ENCODE measurements around the gene HK2. TPM values are rescaled to one million over a fixed set of nuclear protein-coding genes. Genes with fewer than 3 reads are reported as not detected.

HK2 gene
- total RNA-seq, 1 experiment from 2014 or later, result 43.8 TPM

DNA sequence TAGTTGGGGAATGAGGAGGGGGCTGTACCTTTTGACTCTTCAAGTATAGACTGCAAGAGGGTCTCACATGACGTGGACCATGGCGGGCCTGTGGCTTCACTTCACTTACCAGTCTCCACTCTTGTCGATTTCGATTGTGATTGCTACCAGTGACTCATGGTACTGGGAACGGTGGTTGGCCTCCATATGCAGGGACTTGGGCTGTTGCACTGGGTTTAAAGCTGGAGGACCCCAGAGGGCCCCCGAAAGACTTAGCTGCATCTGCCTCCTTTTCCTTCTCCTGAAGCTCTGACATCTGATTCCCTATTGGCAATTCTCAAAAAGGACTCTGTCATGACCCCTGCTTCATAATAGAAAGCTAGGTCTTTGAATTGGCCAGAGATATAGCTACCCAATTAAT lies 43.4 kb downstream of the HK2 start:
- Histone ChIP-seq H3F3A (ENCODE audit: low read length, unreplicated experiment) (no peaks in the 10 kb centered on the region), H4K20me1 (ENCODE audit: low read length) (no peaks in the 10 kb centered on the region), H3K27ac (ENCODE audit: low read length) (no peak overlapping the region), H3K9me2 (replicated peaks; ENCODE audit: low read length) (no peaks in the 10 kb centered on the region), H3K9me3 (ENCODE audit: low read length) (no peaks in the 10 kb centered on the region), H3K4me1 (ENCODE audit: insufficient read depth, low read length) (no peaks in the 10 kb centered on the region), H3K27me3 (ENCODE audit: low read length) (no peaks in the 10 kb centered on the region), H3K4me2 (ENCODE audit: low read length) (no peak overlapping the region), H3K4me3 (ENCODE audit: low read length) (no peak overlapping the region), H3K9ac (ENCODE audit: low read length) (no peak overlapping the region), H2AFZ (ENCODE audit: low read length) (no peak overlapping the region), H3K79me2 (ENCODE audit: low read length) (0 out of 2 replicates have a peak, but pooled peaks cover 3% of the 10 kb centered on the region), H3K36me3 (ENCODE audit: low read depth, low read length) (peaks cover 80% of the 10 kb centered on the region)
- no peak for TF ChIP-seq EZH2 (IDR thresholded peaks at IDR 0.05; ENCODE audit: low read length, unreplicated experiment)
- no peak for TF ChIP-seq CTCF (conservative IDR thresholded peaks at IDR 0.05; ENCODE audit: low read depth, low read length)
- no peak for TF ChIP-seq EZH2phosphoT487 (IDR thresholded peaks at IDR 0.05; ENCODE audit: borderline replicate concordance, low read length)
- CTCF ChIA-PET, result no interaction called here
- BruUV-seq (replicated peaks), result no TSS peak
- intact Hi-C loops (cut with micrococcal nuclease), result no loop called here
- POLR2A ChIA-PET (ENCODE audit: unreplicated experiment), result no interaction called here
- DNase-seq (no peak), ATAC-seq (no peak)

GRCh38 chr2:74877781-74878433 lies 44.0 kb downstream of the HK2 start:
- intact Hi-C loops (cut with micrococcal nuclease), result no loop called here
- no peak overlapping the region for H2AFZ ChIP-seq (ENCODE audit: low read length)
- H3K4me3 ChIP-seq (ENCODE audit: low read length), result no peak overlapping the region
- DNase-seq (no peak), ATAC-seq (no peak)
- POLR2A ChIA-PET (ENCODE audit: unreplicated experiment), result no interaction called here
- no peak overlapping the region for H3K9ac ChIP-seq (ENCODE audit: low read length)
- no peaks in the 10 kb centered on the region for H3K27me3 ChIP-seq (ENCODE audit: low read length)
- no peaks in the 10 kb centered on the region for H3K9me3 ChIP-seq (ENCODE audit: low read length)
- peaks cover 82% of the 10 kb centered on the region for H3K36me3 ChIP-seq (ENCODE audit: low read depth, low read length)
- H3F3A ChIP-seq (ENCODE audit: low read length, unreplicated experiment), result no peaks in the 10 kb centered on the region
- no TSS peak for BruUV-seq (replicated peaks)
- TF ChIP-seq EZH2 (IDR thresholded peaks at IDR 0.05; ENCODE audit: low read length, unreplicated experiment) (no peak), CTCF (conservative IDR thresholded peaks at IDR 0.05; ENCODE audit: low read depth, low read length) (no peak)
- H3K4me2 ChIP-seq (ENCODE audit: low read length), result no peak overlapping the region
- H3K27ac ChIP-seq (ENCODE audit: low read length), result no peak overlapping the region
- CTCF ChIA-PET, result no interaction called here
- H3K79me2 ChIP-seq (ENCODE audit: low read length), result 0 out of 2 replicates have a peak, but pooled peaks cover 3% of the 10 kb centered on the region
- H3K4me1 ChIP-seq (ENCODE audit: insufficient read depth, low read length), result no peaks in the 10 kb centered on the region
- H3K9me2 ChIP-seq (replicated peaks; ENCODE audit: low read length), result no peaks in the 10 kb centered on the region
- H4K20me1 ChIP-seq (ENCODE audit: low read length), result no peaks in the 10 kb centered on the region

- Histone ChIP-seq H3K4me2 (ENCODE audit: low read length) (no peak overlapping the region), H3K4me1 (ENCODE audit: insufficient read depth, low read length) (no peaks in the 10 kb centered on the region), H3K27me3 (ENCODE audit: low read length) (no peaks in the 10 kb centered on the region), H3F3A (ENCODE audit: low read length, unreplicated experiment) (no peaks in the 10 kb centered on the region), H3K27ac (ENCODE audit: low read length) (no peak overlapping the region), H3K36me3 (ENCODE audit: low read depth, low read length) (peaks cover 83% of the 10 kb centered on the region), H2AFZ (ENCODE audit: low read length) (no peak overlapping the region), H4K20me1 (ENCODE audit: low read length) (no peaks in the 10 kb centered on the region), H3K79me2 (ENCODE audit: low read length) (0 out of 2 replicates have a peak, but pooled peaks cover 3% of the 10 kb centered on the region), H3K9me2 (replicated peaks; ENCODE audit: low read length) (no peaks in the 10 kb centered on the region), H3K4me3 (ENCODE audit: low read length) (no peak overlapping the region), H3K9ac (ENCODE audit: low read length) (no peak overlapping the region), H3K9me3 (ENCODE audit: low read length) (no peaks in the 10 kb centered on the region)
- DNase-seq (no peak), ATAC-seq (no peak)
- intact Hi-C loops (cut with micrococcal nuclease), result no loop called here
- ChIA-PET POLR2A (ENCODE audit: unreplicated experiment) (no interaction called here), CTCF (no interaction called here)
- no peak for TF ChIP-seq EZH2 (IDR thresholded peaks at IDR 0.05; ENCODE audit: low read length, unreplicated experiment)
- no peak for TF ChIP-seq CTCF (conservative IDR thresholded peaks at IDR 0.05; ENCODE audit: low read depth, low read length)
- no peak for TF ChIP-seq EZH2phosphoT487 (IDR thresholded peaks at IDR 0.05; ENCODE audit: borderline replicate concordance, low read length)
- no TSS peak for BruUV-seq (replicated peaks)
These were observed 44.6 kb downstream of the HK2 start for GRCh38 chr2:74878551-74878950.
